Dedifferentiated amniotic fluid mesenchymal stem cell (primary cell): ENCODE data around the gene AIRE.
"Not testable (repeated sequence)": the region's sequence is repeated elsewhere in the genome, so short reads cannot be mapped to it uniquely, and the experiment has no call there.

Experiments used
- DNase-seq: peaks from one replicate; pipeline ENCODE4 v3.0.0-alpha.2; 2016; ENCODE audit errors: extremely low spot score

The AIRE gene

GRCh38 chr21:44267655-44268142 is 18.0 kb upstream of the AIRE start:
- DNase-seq: no peak

- no peak for DNase-seq
Measured at GRCh38 chr21:44269090-44269489, 16.6 kb upstream of the AIRE start.

- no peak for DNase-seq
Measured at GRCh38 chr21:44271558-44272283, 14.0 kb upstream of the AIRE start.

- no peak for DNase-seq
Measured at GRCh38 chr21:44272284-44272858, 13.3 kb upstream of the AIRE start.

- no peak for DNase-seq
Measured at GRCh38 chr21:44273046-44273445, 12.6 kb upstream of the AIRE start.

GRCh38 chr21:44275041-44275440 is 10.6 kb upstream of the AIRE start:
- DNase-seq: no peak

- DNase-seq: no peak
Measured at GRCh38 chr21:44279354-44280260, 6.1 kb upstream of the AIRE start.

- DNase-seq: no peak
Measured at GRCh38 chr21:44281801-44282200, 3.9 kb upstream of the AIRE start.

GRCh38 chr21:44282370-44282769 is 3.3 kb upstream of the AIRE start:
- no peak for DNase-seq

GRCh38 chr21:44283211-44283785 is 2.4 kb upstream of the AIRE start:
- not testable (repeated sequence) for DNase-seq

- DNase-seq: no peak
Measured at GRCh38 chr21:44283948-44284347, 1.7 kb upstream of the AIRE start.

- no peak for DNase-seq
Measured at GRCh38 chr21:44286086-44286715, 525 bp downstream of the AIRE start.

- no peak for DNase-seq
Measured at GRCh38 chr21:44286716-44287632, 1.3 kb downstream of the AIRE start.

GRCh38 chr21:44288251-44289110 is 2.8 kb downstream of the AIRE start:
- DNase-seq: no peak

GRCh38 chr21:44289381-44290010 is 3.8 kb downstream of the AIRE start:
- DNase-seq: no peak

GRCh38 chr21:44290327-44291077 is 4.8 kb downstream of the AIRE start:
- no peak for DNase-seq

- DNase-seq: no peak
Measured at GRCh38 chr21:44291078-44291935, 5.6 kb downstream of the AIRE start.
